Left hindlimb (tissue), 1 donor: ENCODE data around the gene TBC1D30.

Source experiments
- DNase-seq: peaks from one replicate; pipeline ENCODE4 v3.0.0-alpha.2; 2018

TBC1D30 gene

GRCh38 chr12:64875186-64875585 is 50.7 kb downstream of the TBC1D30 start:
- DNase-seq = no peak

DNA sequence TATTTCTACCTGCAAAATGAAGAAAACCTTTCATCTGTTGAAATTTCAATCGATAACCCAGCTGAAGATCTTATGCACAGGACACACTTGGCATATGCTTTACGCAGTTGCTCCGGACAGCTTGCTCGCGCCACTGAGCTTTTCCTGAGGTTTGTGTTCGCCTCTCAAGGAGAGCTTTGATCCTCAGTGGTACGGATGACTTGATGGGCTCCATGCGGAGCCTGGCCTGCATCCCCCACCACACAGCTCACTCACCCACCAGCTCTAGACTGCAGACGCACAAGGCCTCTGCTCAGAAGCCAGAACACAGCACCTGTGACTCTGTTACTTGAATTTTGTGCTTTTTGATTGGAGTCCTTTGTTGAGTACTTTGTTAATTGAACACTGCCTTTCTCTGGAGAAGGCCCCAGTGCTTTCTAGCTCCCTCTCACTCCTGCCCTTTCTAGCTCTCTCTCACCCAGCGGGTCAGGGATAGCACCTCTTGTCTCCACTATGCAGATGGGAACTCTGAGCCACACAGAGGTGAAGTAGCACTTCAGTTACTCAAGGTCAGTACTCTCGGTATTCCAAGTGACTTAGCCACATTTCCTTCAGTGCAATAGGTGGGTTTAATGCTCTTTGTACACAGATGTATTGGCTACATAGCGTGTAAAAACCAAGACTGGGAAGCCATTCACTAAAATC is 52.1 kb downstream of the TBC1D30 start:
- DNase-seq = no peak

DNA sequence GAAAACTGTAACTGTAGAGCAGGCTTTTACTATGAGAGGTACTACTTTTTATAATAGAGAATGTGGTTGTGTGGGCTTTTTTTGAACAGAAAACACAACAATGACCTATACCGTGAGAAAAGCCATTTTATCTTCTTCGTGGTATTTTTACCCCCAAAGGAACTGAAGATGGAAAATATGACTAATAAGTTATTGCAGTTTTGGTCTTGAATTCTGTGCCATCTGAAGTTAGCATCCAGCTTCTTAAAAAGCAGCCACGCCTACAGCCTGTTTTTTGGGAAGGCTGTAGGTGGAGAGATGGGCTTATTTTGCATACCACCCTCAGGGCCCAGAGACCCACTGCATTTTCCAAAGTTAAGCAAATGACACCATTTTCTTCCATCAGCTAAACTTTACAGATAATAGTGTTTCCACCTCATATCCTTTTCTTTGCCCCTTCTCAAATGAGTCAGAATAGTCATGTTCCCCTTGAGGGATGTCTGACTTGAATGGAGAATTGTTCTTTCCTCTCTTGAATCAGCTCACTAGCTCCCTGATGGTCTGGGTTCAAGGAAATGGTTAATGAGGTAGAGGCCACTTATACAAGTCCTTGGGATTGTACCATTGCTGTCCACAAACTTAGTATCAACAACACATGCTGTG is 53.0 kb downstream of the TBC1D30 start:
- no peak for DNase-seq

- DNase-seq = no peak
These were observed 58.2 kb downstream of the TBC1D30 start for GRCh38 chr12:64882687-64883086.

DNA sequence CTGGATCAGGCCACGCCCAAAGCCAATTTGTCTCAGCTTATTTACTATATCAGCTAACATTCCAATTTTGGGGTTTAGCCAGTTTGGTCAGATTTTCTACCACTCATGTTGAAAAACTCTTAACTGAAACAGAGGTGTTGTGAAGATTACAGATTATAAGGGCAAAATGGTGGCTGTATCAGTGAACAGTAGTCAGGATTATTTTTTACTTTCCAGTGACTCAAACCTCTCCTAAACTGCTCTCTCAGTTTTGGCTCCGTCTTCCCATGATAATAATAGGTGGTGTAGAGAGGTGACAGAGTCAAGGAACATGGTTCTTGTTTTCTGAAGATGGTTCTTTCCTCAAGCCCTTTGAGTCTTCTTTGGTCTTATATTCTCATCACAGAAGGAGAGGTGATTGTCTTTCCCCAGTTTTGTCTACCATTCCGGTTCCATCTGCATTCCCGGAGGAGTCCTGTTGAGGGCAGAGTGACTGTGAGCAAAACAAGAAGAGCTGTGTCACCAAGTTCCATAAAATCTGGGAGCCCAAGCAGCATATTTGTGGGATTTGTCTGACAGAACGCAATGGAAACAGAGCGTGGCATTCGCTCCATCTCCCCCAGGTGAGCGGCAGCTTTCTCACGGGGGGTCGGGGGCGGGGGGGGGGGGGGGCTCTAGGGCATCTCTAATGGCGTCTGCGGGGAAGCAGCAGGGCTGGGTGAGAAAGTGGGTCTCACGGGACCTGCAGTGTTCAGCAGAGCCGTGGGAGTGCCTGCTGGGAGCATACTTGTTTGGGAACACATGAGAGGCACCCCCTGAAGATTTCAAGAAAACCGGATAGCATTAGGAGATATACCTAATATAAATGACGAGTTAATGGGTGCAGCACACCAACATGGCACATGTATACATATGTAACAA is 59.1 kb downstream of the TBC1D30 start:
- DNase-seq = no peak

GRCh38 chr12:64884164-64884542 is 59.7 kb downstream of the TBC1D30 start:
- no peak for DNase-seq

GRCh38 chr12:64884728-64885127 is 60.3 kb downstream of the TBC1D30 start:
- DNase-seq = no peak

DNA sequence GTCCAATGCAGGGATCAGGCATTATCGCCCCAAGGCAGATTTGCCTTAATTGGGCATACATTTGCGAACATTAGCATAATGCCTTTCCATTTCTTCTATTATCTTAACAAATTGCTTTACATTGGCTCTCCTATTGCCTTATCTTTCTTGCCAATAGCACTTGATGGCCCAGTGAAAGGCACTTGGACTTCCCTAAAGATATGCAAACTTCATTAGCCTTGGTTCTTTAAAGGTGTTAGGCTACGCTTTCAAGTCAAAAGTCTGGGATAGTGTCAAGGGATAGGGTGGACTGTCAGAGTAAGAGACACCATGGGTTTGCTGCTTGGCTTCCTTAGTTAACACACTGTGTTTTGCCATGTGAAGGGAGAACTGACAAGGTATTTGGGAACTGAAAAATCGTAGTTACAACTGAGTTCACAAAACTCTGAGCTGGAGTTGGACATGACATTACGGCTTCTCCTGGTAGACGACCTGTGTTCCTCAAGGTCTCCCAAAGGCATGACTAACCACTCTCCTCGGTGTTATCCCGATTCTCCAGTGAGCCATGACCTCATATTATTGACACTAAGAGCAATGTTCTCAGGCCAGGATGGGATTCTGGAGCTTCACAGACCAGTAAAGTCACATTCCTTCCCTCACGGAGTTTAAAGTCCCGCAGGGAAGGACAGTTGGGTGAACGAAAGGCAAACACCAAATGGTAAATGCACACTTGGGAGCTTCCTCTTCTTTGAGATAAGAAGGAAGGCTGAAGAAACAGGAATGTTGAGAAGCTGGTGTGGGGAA is 65.2 kb downstream of the TBC1D30 start:
- no peak for DNase-seq

GRCh38 chr12:64890873-64891468 is 66.5 kb downstream of the TBC1D30 start:
- DNase-seq = no peak

- DNase-seq = no peak
These were observed 67.2 kb downstream of the TBC1D30 start for GRCh38 chr12:64891629-64892028.

DNA sequence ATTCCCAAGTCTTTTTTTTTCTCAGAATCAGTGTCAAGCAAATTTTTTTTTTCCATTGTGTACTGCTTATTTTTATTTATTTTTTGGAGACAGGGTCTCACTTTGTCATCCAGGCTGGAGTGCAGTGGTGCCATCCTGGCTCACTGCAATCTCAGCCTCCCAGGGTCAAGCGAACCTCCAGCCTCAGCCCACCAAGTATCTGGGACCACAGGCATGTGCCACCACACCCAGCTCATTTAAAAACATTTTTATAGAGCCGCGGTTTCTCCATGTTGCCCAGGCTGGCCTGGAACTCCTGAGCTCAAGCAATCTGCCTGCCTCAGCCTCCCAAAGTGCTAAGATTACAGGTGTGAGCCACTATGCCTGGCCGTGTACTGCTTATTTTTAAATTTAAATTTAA is 68.1 kb downstream of the TBC1D30 start:
- no peak for DNase-seq

DNA sequence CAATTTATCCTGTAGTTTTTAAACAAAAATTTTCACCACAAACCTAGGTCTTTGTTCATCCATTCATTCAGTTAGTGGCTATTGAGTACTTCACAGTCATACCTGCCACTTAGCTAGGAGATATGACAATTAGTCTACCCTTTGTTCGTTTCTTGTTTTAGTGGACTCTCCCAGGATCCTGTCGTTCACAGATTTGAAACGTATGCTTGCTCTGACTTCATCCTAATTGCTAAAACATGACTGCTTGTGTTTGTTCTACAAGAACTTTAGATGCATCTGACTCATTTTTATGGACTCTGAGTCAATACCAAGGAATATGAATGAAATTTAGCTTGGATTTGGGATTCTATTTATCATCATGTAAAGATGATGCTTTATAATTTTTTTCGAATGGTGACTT is 69.5 kb downstream of the TBC1D30 start:
- DNase-seq = no peak

DNA sequence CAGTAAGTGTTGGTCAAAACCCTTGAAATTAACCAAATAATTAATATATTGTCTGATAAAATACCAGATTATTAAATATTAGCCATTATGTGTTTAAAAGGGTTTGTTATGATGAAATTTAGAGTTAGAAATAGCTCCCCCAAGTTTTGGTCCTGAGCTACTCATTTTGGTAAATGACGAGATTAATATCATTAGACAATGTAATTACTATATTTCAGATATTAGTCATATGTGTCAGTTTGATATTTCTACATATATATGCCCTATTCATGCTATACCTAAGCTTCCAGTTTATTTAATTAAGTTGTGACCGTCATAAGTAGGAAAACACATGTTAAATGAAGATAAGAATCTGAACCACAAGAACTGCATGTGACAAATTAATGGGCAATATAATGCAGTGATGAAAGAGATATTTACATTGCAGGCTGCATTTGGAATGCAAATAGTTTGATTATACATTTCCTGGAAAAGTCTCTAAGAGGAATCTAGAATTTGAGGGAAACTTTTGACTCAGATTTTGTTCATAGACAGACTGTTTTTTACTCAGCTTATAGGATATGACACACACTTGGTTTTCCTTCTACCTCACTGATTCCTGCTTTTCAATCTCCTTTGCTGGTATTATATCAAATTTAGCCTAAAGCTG is 70.5 kb downstream of the TBC1D30 start:
- no peak for DNase-seq

DNA sequence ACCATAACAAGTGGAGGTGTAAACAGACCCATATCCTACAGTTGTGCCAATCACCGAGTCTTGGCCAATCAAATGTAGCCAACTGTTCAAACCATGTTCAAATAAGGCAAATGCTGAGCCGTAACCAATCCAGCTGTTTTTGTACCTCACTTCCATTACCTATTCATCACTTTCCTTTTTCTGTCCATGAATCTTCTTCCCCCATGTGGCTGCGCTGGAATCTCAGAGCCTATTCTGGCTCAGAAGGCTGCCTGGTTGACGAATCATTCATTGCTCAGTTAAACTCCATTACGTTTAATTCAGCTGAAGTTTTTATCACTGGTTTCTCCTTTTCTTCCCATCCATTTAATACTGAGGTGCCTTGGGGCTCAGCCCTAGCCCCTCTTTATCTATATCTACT is 71.1 kb downstream of the TBC1D30 start:
- DNase-seq = no peak

GRCh38 chr12:64900540-64900939 is 76.1 kb downstream of the TBC1D30 start:
- no peak for DNase-seq

DNA sequence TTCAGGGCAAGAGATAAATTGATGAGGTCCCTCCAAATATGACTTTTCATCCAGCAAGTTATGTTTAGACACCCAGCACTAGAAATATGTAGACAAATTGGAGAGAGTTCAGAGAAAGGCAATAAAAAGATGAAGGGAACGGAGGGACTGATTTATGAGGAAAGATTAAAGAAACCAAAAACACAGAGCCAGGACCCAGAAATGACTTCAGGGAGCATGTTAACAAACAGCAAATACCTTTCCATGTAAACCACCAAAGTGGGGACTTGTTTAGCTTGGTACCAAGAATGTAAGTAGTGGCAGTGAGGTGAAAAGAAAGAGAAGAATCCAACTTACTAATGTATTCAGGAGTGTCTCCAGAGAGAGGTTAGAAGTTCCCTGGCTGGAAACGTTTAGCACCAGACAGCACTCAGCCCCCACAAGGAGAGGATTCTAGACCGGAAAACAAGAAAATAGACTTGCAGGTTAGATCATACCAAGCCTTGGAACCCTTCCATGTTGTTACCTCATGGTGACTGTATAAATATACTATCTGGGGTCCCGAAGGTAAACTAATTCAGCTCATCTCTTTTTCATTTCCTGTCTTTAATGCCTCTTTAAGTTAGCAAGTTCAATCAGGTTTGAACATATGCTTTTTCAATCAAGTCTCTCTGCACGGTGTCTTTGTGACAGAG is 79.2 kb downstream of the TBC1D30 start:
- DNase-seq = peak; percentile 42

- no peak for DNase-seq
These were observed 82.7 kb downstream of the TBC1D30 start for GRCh38 chr12:64907097-64907496.

- no peak for DNase-seq
These were observed 84.7 kb downstream of the TBC1D30 start for GRCh38 chr12:64909124-64909523.

GRCh38 chr12:64911081-64911480 is 86.6 kb downstream of the TBC1D30 start:
- DNase-seq = no peak

DNA sequence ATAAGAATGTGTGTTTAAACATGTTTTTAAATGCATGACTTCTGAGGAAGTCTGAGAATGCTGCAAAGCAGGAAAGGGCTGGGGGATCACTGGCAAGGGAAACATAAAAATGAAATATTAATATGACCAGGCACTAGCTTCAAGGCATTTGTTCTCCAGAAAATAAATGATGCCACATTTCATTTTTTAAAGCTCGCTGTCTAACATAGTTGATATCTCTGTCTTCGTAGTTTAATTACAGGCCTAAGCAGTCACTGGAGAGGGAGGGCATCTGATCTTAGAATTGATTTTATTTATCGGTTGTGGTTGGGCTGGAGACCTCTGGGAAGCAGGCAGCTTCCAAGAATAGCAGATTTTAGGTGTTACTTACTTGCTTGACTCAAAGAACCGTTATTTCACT is 87.5 kb downstream of the TBC1D30 start:
- no peak for DNase-seq

DNA sequence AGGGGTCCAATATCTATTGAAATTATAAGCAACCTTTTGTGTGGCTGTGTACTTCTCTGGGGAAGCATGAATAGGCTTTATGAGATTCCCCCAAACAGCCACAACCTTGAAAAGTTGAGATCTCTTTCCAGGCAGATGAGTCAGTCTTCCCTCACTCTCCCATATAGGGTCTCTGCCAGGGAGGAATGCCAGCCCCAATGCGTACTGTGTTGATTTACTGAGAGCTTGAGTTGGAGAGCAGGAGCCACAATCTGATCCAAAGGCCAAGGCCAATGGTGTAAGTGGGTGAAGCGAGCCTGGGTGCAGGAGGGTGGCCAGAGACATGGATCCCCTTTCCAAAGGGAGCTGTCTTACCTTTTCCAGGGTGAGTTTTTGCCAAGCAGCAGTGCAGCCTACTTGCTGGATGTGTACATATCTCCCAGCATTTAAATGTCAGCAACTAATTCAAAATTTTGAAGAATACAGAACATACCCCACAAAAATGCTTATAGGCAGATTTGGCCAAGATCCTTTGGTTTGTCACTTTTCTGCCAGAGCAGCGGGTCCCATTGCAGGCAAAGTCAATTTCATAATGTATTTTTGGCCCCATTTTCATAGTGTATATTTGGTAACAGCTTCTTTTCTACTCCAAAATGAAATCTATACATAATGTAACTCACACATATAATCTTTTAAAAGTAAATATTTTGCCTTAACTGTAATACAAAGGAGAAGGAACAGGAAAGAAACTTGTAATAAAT is 88.2 kb downstream of the TBC1D30 start:
- peak; percentile 77 for DNase-seq
